Umbilical cord (tissue), 2 donors: ENCODE results near the gene RIN2. TPM values are rescaled to one million over a fixed set of nuclear protein-coding genes. Genes with fewer than 3 reads are reported as not detected.
"Not testable (repeated sequence)": the region's sequence is repeated elsewhere in the genome, so short reads cannot be mapped to it uniquely, and the experiment has no call there.

Source experiments
- DNase-seq: peaks from one replicate; pipeline ENCODE4 v3.0.0-alpha.2; 2015; ENCODE audit warnings: low spot score
- total RNA-seq: library from RNA; depleted of rRNA; stranded (reverse); fragments of >200 nt; gene quantifications from one replicate; pipeline ENCODE4 v1.2.3, GENCODE V29; 2014; ENCODE audit warnings: low replicate concordance; ENCODE audit not compliant: insufficient read depth

Gene RIN2
- total RNA-seq, 1 donor from 2014 or later: 33.7 TPM

DNA sequence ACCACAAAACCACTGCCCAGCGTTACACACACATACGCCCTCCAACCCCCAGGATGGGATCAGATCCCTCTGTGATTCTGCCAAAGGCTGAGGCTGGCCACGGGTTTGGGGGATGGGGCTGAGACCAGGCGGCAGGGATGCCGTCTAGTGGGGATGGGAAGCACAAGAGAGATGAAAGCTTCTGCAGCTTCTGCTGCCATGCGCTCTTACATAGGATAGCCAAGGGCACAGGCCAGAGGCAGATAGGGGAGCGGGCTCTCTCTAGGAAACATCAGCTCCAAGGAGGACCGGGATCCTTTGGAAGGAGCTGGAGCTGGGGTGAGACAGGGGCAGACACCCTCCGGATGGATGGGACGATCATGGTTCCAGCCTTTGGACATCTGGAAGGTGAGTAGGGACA, 18.7 kb upstream of the RIN2 start:
- DNase-seq: no peak

DNA sequence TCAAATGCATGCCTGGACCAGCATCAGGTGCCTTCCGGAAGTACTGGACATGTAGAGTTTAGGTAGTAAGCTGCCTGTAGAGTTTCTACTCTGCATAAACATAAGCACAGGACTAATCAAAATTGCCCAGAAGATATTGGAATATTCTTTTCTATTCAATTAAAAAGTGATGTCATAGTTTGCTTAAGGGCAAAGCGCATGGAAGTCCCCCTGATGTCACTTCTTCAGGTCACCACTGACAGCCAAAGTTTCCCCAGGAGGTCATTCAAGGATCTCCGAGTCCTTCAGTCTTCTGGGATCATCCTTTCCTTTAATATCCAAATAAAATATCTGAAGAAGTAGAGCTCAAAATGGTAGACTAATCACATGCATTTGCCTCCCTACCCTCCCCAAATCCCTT, 17.5 kb upstream of the RIN2 start:
- no peak for DNase-seq

DNA sequence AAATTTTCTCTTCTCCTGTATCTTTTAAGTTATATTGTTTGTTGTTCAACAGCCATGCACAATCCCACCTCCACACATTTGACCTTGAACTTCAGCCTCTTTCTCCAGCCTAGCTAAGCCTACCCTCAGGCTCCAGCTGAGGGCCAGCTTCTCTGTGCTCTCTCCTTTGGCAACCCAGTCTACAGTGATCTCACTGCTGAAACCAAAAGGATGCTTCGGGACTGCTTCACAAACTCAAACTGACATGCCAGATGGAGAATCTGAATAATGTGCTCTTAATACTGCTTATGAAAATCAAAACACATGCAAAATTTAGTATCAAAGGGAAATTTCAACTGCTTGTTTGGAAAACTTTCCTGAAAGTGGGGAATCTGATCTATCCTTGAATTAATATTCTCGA, 16.1 kb upstream of the RIN2 start:
- peak; percentile 17 for DNase-seq

- DNase-seq: no peak
Observed at GRCh38 chr20:19742974-19743639, 15.0 kb upstream of the RIN2 start.

DNA sequence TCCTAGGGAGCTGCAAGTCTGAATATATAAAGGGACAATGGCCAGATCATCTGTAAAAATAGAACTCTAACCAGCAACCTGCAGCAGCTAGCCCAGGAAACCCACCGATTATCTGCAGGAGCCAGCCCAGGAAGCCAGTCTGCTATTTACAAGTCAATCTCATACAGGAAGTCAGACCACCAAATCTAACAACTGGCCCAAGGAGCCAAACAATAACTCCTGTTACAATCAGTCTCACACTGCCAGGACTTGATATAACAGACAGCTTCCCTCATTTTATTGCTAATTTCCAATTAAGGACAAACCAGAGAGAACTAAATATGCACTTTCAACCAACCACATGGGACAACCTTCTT, 14.4 kb upstream of the RIN2 start:
- no peak for DNase-seq

- no peak for DNase-seq
Observed at GRCh38 chr20:19745106-19745505, 13.0 kb upstream of the RIN2 start.

DNA sequence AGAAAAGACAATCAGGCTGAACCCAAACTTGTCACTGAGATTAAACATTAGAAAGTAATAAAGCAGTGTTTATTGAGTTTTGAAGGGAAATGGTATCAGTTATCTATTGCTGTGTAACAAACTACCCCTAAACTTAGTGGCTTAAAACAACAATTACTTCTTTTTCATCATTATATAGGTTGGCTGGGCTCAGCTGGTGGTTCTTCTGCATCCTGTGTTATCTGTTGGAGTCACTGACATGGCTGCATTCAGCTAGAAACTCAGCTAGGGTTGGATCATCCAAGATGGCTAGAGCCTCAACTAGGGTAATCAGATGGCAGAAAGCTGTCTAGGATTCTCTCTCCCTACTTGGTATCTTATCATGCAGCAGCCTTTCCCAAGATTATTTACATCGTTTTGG, 12.5 kb upstream of the RIN2 start:
- no peak for DNase-seq

DNA sequence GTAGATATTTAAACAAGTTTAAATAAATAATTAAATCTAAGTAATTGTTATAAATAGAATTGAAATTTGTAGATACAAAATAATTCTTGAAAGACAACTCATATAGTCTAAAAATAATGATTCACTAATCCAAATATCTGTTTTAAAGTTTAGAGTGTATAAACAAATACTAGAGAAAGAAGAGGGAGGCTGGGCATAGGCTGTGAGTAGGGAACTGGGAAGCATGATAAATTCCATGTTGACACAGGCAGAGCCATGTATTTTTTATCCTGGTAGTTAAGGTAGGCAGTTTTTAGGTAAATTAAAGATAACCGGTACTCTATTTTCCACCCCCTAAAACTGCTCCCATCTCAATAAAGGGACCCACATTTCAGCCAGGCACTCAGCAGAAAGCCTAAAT, 11.7 kb upstream of the RIN2 start:
- no peak for DNase-seq

GRCh38 chr20:19747903-19748302, 10.2 kb upstream of the RIN2 start:
- DNase-seq: no peak

DNA sequence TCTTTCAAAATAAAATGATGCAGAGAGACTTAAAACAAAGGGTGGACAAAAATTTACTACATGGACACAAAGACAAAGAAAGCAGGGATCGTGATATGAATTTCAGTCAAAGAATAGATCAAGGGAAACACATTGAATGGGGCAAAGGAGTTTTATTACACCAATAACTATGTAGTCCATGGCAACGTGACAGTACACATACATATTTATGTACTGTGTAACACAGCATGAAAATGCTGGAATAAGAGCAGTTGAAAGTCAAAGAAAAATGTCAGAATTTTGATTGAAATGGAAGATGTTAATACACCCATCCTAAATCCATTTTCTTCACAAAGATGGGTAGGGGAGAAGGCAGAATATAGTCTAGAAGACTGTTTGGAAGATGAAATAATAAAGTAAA, 9.4 kb upstream of the RIN2 start:
- DNase-seq: no peak

DNA sequence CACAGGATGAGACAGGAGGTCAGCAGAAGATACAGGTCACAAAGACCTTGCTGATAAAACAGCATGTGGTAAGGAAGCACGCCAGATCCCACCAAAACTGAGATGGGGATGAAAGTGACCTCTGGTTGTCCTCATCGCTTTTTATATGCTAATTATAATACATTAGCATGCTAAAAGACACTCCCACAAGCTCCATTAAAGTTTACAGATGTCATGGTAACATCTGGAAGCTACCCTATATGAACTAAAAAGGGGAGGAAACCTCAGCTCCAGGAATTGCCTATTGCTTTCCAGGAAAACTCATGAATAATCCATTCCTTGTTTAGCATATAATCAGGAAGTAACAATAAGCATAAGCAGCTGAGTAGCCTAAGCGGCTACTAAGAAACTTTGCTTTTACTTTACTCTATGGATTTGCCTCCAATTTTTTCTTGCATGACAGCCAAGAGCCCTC, 8.4 kb upstream of the RIN2 start:
- DNase-seq: no peak

DNA sequence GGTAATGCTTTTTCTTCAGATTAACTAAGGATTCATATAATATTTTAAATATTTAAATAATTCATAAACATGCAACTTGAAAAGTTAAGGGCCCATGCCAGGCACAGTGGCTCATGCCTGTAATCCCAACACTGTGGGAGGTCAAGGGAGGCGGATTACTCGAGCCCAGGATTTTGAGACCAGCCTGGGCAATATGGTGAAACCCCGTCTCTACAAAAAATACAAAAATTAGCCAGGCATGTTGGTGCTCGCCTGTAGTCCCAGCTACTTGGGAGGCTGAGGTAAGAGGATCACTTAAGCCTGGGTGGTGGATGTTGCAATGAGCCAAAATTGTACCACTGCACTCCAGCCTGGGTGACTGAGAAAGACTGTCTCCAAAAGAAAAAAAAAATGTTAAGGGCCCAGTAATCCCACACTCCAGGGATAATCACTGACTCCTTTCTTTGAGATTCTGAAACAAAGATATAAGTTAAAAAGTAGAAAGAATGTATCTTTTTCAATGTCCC, 7.9 kb upstream of the RIN2 start:
- no peak for DNase-seq

GRCh38 chr20:19750907-19751636, 7.0 kb upstream of the RIN2 start:
- no peak for DNase-seq

GRCh38 chr20:19754201-19754600, 3.9 kb upstream of the RIN2 start:
- DNase-seq: not testable (repeated sequence)

- no peak for DNase-seq
Observed at GRCh38 chr20:19756761-19757486, 1.1 kb upstream of the RIN2 start.

DNA sequence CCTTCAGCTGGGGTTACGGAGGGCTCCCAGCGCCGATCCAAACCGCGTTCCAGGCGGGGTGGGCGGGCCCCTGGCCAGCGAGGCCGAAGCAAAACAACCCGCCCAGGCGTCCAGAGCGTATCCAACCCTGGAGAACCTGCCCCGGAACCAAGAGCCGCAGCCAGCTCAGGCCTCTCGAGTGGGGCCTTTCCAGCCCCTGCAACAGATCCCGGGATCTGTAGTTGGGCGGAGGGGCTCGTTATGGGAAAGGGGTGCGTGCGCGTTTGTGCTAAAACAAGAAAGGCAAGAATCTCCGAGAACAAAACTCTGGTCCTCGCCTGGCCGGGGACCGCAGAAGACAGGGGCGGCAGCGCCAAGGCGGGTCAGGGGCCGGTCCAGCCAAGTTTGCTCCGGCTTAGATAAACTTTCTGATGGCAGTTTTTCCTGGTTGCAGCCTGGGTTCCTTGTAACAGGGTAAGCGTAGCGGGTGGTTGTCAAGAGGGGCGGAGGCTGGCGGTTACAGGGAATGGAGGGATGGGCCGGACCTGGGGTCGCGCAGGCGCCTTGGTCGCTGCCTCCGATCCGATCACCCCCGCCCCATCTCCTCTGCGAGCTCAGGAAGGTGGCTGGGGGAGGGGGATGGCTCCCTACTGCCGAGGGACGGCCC, 448 bp upstream of the RIN2 start:
- peak; percentile 96 for DNase-seq

GRCh38 chr20:19758501-19759331, 658 bp downstream of the RIN2 start:
- peak; percentile 62 for DNase-seq

GRCh38 chr20:19760371-19760721, 2.3 kb downstream of the RIN2 start:
- no peak for DNase-seq

DNA sequence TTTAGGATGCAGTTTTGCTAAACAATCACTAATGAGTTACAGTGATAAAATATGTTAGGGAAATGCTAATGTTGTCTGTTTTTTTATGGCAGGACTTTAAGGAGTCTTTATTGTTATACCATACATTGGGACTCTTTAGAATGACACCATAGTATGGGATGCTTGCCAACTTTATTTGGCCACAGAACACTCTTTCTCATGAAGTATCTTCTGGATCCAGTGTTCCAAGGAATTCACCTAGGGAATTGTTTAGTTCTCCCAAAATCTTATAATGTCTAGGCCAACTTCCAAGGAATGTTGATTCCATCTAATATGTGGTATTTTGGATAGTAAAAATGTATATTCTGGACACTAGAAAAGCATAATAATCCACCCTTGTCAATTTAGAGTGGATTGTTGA, 3.3 kb downstream of the RIN2 start:
- no peak for DNase-seq

DNA sequence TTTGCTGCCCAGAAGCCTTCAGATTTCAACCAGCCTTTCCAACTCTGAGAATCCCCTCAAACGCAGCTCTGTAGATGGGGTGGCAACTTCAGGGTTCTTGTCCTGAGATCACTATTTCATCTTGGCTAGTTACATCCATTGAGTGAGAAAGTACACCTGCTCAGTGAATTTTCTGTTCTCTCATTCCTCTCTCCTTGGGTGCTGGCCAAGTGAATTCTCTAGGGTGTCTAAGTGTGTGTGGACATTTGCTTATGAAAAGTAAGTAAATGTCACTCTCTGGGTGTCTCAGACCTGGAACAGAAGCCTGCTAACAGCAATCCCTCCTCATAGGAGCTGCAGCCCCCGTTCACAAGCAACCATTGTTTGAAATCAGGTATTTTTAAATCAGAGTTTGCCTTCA, 3.8 kb downstream of the RIN2 start:
- no peak for DNase-seq

- no peak for DNase-seq
Observed at GRCh38 chr20:19764207-19764606, 6.1 kb downstream of the RIN2 start.
